Fibroblast of mammary gland (primary cell): ENCODE results near the gene OBP2A.
"Not testable (repeated sequence)": the region's sequence is repeated elsewhere in the genome, so short reads cannot be mapped to it uniquely, and the experiment has no call there.

Experiments used
- DNase-seq: peaks from one replicate; pipeline ENCODE4 v3.0.0-alpha.2; 2010; ENCODE audit warnings: low read depth
- H3K4me3 ChIP-seq: 2 replicates; pipeline ENCODE4 v1.5.1; 2011; ENCODE audit warnings: low read depth, mild to moderate bottlenecking, low read length, moderate library complexity; ENCODE audit not compliant: control insufficient read depth
- TF ChIP-seq, protein P1 (sequence below): conservative IDR thresholded peaks from 2 replicates; pipeline ENCODE4 v1.5.1; 2011; ENCODE audit warnings: low read depth, low read length, inconsistent platforms; ENCODE audit not compliant: control insufficient read depth, insufficient read depth

Gene OBP2A

GRCh38 chr9:135545646-135546176 is at the start of gene OBP2A:
Gene OBP2A, plus strand, starts transcription at chr9:135546126. Its CDS starts 55 bp downstream, at chr9:135546181.
- not testable (repeated sequence) for H3K4me3 ChIP-seq, DNase-seq

DNA sequence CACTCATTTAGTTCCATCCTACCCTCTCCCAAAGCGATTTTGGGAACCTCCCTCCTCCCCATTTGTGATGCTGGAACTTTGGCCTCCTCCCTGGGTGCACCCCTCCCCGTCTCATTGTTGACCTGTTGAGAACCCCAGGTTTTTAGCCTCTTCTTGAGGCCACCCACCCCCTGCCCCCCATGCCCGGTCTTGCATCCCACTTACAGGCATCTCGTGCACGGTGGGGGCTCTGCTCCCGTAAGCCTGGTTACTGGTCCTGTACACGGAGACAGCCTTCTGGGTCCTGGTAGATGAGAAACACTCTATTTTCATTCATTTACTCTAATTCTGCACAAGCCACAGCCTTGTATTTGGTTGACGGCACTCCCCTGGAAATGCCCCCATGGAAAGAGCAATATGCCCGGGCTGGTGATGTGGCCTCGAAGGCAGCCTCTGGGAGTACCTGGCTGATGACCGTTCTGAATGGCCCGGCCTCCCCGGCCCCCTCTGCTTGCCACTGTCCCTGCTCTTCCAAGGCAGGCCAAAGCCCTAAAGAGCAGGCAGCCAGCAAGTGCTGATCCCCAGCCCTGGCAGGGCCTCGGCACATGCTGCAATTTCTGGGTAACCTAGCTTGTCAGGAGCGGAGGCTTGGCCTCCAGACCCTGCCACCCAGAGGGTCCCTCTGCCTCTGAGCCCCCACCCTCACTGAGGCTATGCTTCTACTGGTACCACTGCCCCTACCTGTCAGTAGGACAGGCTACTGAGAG is 47.4 kb upstream of the OBP2A start:
- no peak for DNase-seq
- TF ChIP-seq, protein P1, sequence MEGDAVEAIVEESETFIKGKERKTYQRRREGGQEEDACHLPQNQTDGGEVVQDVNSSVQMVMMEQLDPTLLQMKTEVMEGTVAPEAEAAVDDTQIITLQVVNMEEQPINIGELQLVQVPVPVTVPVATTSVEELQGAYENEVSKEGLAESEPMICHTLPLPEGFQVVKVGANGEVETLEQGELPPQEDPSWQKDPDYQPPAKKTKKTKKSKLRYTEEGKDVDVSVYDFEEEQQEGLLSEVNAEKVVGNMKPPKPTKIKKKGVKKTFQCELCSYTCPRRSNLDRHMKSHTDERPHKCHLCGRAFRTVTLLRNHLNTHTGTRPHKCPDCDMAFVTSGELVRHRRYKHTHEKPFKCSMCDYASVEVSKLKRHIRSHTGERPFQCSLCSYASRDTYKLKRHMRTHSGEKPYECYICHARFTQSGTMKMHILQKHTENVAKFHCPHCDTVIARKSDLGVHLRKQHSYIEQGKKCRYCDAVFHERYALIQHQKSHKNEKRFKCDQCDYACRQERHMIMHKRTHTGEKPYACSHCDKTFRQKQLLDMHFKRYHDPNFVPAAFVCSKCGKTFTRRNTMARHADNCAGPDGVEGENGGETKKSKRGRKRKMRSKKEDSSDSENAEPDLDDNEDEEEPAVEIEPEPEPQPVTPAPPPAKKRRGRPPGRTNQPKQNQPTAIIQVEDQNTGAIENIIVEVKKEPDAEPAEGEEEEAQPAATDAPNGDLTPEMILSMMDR, result no peak
- H3K4me3 ChIP-seq, result no peak overlapping the region

- TF ChIP-seq, protein P1, result no peak
- peak; percentile 82 for DNase-seq
- peak overlapping the region; percentile 68 for H3K4me3 ChIP-seq
Measured at GRCh38 chr9:135499326-135500070, 46.4 kb upstream of the OBP2A start.

DNA sequence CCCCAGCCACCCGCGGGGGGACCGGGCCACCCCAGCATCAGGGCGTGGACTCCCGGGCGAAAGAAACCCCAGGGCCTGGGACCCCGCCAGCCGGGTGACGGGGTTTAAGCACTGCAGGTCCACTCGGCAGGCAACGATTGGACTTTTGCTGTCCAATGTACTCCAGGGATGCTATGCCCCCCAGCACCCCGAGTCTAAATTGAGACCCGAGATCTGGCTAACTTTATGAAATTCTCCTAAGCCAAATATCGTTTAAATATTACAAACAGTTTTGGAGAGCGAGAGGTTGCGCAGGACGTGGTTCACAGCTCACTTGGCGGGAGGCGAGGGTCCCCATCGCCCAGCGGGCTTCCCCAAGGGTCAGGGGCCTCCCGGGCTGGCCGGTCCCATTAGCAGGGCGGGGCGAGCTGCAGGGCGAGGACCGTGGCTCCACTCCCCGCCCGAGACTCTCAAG is 45.8 kb upstream of the OBP2A start:
- TF ChIP-seq, protein P1, result no peak
- peak; percentile 47 for DNase-seq
- H3K4me3 ChIP-seq, result peak overlapping the region; percentile 68

- DNase-seq, result peak; percentile 77
- H3K4me3 ChIP-seq, result peak within 1 kb of the TSS; percentile 68
- TF ChIP-seq, protein P1, result peak; percentile 43
Measured at GRCh38 chr9:135500525-135501260, 45.2 kb upstream of the OBP2A start, which contains the start of gene MRPS2. Gene MRPS2, plus strand, starts transcription at chr9:135500682. Its CDS starts 29 bp downstream, at chr9:135500711.

- peak overlapping the region; percentile 68 for H3K4me3 ChIP-seq
- DNase-seq, result peak; percentile 58
- TF ChIP-seq, protein P1, result no peak
Measured at GRCh38 chr9:135501261-135502167, 44.4 kb upstream of the OBP2A start.
